ENCODE measurements around the gene CREB5. TPM values are rescaled to one million over a fixed set of nuclear protein-coding genes. Genes with fewer than 3 reads are reported as not detected.

Gene CREB5
- total and polyA plus RNA-seq, 2 donors (not counting 3 experiments of a cell fraction or from before 2014, with no cell fraction given), result 19.6 to 28.4 TPM

DNA sequence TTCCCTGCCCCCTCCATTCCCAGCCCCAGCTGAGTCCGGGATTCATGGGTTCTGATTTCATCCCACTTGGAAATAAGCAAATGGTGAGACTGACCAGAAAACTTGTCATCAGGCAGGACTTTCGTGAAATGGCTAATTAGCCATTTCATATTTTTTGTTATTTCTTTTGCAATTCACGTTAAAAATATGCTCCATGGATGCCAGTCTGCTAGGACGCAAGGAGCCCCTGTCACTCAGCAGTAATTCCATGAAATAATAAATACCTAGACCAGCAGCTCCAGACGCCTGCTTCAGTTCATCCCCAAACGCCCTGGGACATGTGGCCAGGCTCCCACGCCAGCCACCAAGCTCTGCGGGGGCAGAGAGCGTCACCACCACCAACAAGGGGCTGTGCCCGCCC is 434.9 kb downstream of the CREB5 start:
- Histone ChIP-seq H3K9me3 (replicated peaks; ENCODE audit: control insufficient read depth, insufficient read depth, low read length) (no peaks in the 10 kb centered on the region), H4K20me1 (replicated peaks; ENCODE audit: control insufficient read depth, extremely low read depth, insufficient read depth, low read length) (no peaks in the 10 kb centered on the region), H3K36me3 (ENCODE audit: control insufficient read depth in 2 of 2, extremely low read depth in 1 of 2, insufficient read depth in 2 of 2, low read length in 2 of 2) (no peaks in the 10 kb centered on the region), H2AFZ (ENCODE audit: low read depth, low read length) (no peak overlapping the region), H3K9ac (replicated peaks; ENCODE audit: extremely low read depth, insufficient read depth, low read length) (no peak overlapping the region), H3K27me3 (ENCODE audit: control insufficient read depth in 2 of 2, insufficient read depth in 2 of 2, low read length in 2 of 2) (peaks cover 20% of the 10 kb centered on the region in 2 experiments), H3K4me1 (ENCODE audit: control insufficient read depth, extremely low read depth, insufficient read depth, low read length) (no peaks in the 10 kb centered on the region), H3K4me2 (ENCODE audit: insufficient read depth, low read length) (no peak overlapping the region), H3K27ac (ENCODE audit: insufficient read depth, low read depth, low read length) (no peak overlapping the region), H3K79me2 (ENCODE audit: control insufficient read depth, insufficient read depth, low read length) (no peaks in the 10 kb centered on the region), H3K9me1 (replicated peaks; ENCODE audit: control insufficient read depth, extremely low read depth, insufficient read depth, low read length) (no peaks in the 10 kb centered on the region), H3K4me3 (replicated peaks in 1 of 3; ENCODE audit: insufficient read depth in 1 of 3, low read depth in 1 of 3, low read length in 3 of 3) (no peak overlapping the region)
- FAIRE-seq, result no peak
- TF ChIP-seq POLR2A (IDR thresholded peaks at IDR 0.05; ENCODE audit: low read depth, low read length) (no peak), POLR2AphosphoS5 (IDR thresholded peaks at IDR 0.05; ENCODE audit: insufficient read depth, low read depth, low read length) (no peak), GATA2 (IDR thresholded peaks at IDR 0.05; ENCODE audit: insufficient read depth, insufficient read length, low read depth, low read length) (no peak), MYC (IDR thresholded peaks at IDR 0.05; ENCODE audit: low read depth, low read length) (no peak), FOS (IDR thresholded peaks at IDR 0.05; ENCODE audit: borderline replicate concordance, insufficient read depth, low read length) (no peak), JUN (IDR thresholded peaks at IDR 0.05; ENCODE audit: borderline replicate concordance, insufficient read depth, insufficient read length, low read depth) (no peak), EZH2 (IDR thresholded peaks at IDR 0.05; ENCODE audit: borderline replicate concordance, low read depth, low read length, severe bottlenecking) (no peak)
- TF ChIP-seq, protein P1, sequence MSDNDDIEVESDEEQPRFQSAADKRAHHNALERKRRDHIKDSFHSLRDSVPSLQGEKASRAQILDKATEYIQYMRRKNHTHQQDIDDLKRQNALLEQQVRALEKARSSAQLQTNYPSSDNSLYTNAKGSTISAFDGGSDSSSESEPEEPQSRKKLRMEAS (IDR thresholded peaks at IDR 0.05; ENCODE audit: insufficient read depth, insufficient read length), result no peak
- TF ChIP-seq, protein P2, sequence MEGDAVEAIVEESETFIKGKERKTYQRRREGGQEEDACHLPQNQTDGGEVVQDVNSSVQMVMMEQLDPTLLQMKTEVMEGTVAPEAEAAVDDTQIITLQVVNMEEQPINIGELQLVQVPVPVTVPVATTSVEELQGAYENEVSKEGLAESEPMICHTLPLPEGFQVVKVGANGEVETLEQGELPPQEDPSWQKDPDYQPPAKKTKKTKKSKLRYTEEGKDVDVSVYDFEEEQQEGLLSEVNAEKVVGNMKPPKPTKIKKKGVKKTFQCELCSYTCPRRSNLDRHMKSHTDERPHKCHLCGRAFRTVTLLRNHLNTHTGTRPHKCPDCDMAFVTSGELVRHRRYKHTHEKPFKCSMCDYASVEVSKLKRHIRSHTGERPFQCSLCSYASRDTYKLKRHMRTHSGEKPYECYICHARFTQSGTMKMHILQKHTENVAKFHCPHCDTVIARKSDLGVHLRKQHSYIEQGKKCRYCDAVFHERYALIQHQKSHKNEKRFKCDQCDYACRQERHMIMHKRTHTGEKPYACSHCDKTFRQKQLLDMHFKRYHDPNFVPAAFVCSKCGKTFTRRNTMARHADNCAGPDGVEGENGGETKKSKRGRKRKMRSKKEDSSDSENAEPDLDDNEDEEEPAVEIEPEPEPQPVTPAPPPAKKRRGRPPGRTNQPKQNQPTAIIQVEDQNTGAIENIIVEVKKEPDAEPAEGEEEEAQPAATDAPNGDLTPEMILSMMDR (IDR thresholded peaks at IDR 0.05; ENCODE audit: extremely low read depth in 1 of 2, insufficient read depth in 1 of 2, low read depth in 1 of 2, low read length in 2 of 2), result no peak
- POLR2A ChIA-PET, result no interaction called here
- dilution Hi-C loops (cut with MboI; ENCODE audit: extremely low pct_ligation_motif_present, low sequenced_read_pairs) (no loop called here), intact Hi-C loops (cut with micrococcal nuclease) (no loop called here)
- no peak for DNase-seq (ENCODE audit: low read depth, low spot score)
- no TSS peak for BruUV-seq (replicated peaks)
- CTCF ChIA-PET, result interaction anchor here (1.0 kb wide), 1 partner anchor 233 kb away, joined by 3 read pairs; no protein-coding TSS in a partner anchor

All from endothelial cell of umbilical vein (primary cell).